Activated T-cell treated with anti-CD3 and anti-CD28 coated beads, Interleukin-2, amount 50 U/mL, for 24 hours (primary cell): ENCODE data around the gene P2RX6.
"Not testable (repeated sequence)": the region's sequence is repeated elsewhere in the genome, so short reads cannot be mapped to it uniquely, and the experiment has no call there.

ENCODE experiments used
- DNase-seq: peaks from one replicate; pipeline ENCODE4 v3.0.0-alpha.2; 2020
- H3K27ac Mint-ChIP-seq: 2 replicates; pipeline ENCODE4 v1.8.0; 2020; ENCODE audit warnings: mild to moderate bottlenecking, mixed read lengths
- H3K27me3 Mint-ChIP-seq: 2 replicates; pipeline ENCODE4 v1.8.0; 2020; ENCODE audit warnings: mixed read lengths
- H3K36me3 Mint-ChIP-seq: 2 replicates; pipeline ENCODE4 v1.8.0; 2020; ENCODE audit warnings: low read depth, mixed read lengths
- H3K4me1 Mint-ChIP-seq: 2 replicates; pipeline ENCODE4 v1.8.0; 2020; ENCODE audit warnings: low read depth, mixed read lengths
- H3K4me3 Mint-ChIP-seq: 2 replicates; pipeline ENCODE4 v1.8.0; 2020; ENCODE audit warnings: mild to moderate bottlenecking, moderate library complexity, mixed read lengths
- H3K9me3 Mint-ChIP-seq: 2 replicates; pipeline ENCODE4 v1.8.0; 2020; ENCODE audit warnings: mixed read lengths

P2RX6 gene

DNA sequence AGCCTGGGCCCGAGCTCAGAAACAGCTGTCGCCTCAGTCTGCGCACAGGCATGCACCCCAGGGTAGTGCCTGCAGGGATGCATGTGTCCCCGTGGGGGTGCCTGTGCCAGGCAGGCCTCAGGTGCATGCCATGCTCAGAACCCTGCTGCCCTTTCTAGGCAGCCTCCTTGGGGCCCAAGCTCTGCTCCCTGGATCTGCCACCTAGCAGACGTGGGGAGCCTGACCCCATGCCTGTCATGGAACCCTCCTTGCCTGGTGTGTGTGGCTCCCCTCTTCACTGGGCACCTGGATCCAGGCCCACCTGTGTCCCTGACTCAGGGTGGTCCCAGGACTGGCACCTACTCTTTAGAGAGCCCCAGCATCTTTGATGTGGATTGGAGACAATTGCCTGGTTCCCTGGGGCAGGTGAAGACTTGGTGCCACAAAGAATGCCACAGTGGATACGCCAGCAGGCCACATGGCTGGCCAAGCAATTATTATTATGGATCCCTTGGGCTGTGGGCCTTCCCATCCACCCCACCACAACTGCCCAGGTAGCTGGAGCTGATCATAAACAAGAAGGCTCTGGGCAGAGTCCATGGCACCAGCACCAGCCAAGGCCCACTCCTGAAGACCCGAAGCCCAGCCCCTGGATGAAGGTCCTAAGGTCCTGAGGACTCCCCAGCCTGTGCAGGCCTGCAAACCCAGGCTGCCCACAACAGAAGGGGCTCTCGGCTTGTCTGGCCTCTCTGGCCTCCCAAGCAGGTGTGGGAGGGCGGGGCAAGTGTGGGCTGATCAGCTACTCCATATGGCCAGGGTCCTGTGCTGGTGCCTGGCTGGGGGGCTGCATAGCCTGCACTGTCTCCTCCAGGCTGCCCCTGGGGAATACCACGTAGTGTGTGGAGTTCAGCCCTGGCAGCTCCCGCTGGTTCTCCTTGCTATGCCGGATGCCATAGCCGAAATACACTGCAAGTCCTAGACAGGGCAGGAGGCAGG is 13.6 kb downstream of the P2RX6 start:
- H3K4me3 Mint-ChIP-seq: no peak overlapping the region
- H3K36me3 Mint-ChIP-seq: no peaks in the 10 kb centered on the region
- no peaks in the 10 kb centered on the region for H3K9me3 Mint-ChIP-seq
- no peak overlapping the region for H3K27ac Mint-ChIP-seq
- no peak for DNase-seq
- H3K27me3 Mint-ChIP-seq: peaks cover 39% of the 10 kb centered on the region
- peaks cover 24% of the 10 kb centered on the region for H3K4me1 Mint-ChIP-seq

DNA sequence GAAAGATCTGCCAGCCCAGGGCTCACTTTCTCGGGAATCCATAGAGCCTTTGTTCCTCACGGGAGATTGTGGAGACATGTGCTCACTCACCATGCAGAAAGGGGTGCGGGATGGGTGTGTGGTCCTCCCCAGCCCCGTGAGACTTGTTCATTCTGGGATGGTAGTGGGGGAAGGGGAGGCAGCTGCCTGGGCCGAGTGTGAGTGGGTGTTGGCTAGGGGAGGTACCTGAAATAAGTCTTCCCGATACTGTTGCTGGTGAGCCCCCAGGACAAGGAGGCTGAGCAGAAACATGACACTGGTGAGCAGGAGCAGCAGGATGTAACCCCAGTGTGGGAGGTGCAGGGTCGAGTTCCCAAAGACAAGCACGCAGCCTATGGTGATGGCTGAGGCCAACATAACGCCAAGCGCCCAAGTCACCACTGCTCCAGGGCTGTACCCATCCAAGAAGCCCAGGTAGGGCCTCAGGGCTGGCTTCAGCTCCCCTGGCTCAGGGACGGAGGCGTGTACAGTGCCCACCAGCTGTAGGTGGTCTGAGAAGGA is 14.6 kb downstream of the P2RX6 start:
- Mint-ChIP-seq H3K4me3 (no peak overlapping the region), H3K27me3 (peaks cover 42% of the 10 kb centered on the region), H3K27ac (no peak overlapping the region), H3K4me1 (peaks cover 24% of the 10 kb centered on the region), H3K36me3 (no peaks in the 10 kb centered on the region), H3K9me3 (no peaks in the 10 kb centered on the region)
- DNase-seq: no peak

DNA sequence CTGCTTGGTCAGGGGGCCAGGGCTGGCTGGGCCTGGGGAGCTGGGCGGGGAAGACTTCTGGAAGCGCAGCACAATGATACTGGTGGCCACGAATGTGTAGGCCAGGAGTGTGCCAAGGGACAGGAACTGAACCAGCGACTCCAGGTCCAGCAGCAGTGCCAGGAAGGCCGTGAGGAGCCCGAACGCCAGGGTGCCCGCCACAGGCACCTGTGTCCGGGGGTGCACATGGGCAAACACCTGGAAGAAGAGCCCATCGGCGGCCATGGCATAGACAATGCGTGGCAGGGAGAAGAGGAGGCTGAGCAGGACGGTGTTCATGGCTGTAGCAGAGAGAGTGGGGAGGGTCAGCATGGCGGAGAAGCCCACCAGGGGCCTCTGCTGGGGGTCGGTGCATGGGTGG is 15.1 kb downstream of the P2RX6 start:
- H3K27ac Mint-ChIP-seq: no peak overlapping the region
- no peak for DNase-seq
- no peak overlapping the region for H3K4me3 Mint-ChIP-seq
- no peaks in the 10 kb centered on the region for H3K9me3 Mint-ChIP-seq
- H3K36me3 Mint-ChIP-seq: no peaks in the 10 kb centered on the region
- peaks cover 22% of the 10 kb centered on the region for H3K4me1 Mint-ChIP-seq
- peaks cover 44% of the 10 kb centered on the region for H3K27me3 Mint-ChIP-seq

DNA sequence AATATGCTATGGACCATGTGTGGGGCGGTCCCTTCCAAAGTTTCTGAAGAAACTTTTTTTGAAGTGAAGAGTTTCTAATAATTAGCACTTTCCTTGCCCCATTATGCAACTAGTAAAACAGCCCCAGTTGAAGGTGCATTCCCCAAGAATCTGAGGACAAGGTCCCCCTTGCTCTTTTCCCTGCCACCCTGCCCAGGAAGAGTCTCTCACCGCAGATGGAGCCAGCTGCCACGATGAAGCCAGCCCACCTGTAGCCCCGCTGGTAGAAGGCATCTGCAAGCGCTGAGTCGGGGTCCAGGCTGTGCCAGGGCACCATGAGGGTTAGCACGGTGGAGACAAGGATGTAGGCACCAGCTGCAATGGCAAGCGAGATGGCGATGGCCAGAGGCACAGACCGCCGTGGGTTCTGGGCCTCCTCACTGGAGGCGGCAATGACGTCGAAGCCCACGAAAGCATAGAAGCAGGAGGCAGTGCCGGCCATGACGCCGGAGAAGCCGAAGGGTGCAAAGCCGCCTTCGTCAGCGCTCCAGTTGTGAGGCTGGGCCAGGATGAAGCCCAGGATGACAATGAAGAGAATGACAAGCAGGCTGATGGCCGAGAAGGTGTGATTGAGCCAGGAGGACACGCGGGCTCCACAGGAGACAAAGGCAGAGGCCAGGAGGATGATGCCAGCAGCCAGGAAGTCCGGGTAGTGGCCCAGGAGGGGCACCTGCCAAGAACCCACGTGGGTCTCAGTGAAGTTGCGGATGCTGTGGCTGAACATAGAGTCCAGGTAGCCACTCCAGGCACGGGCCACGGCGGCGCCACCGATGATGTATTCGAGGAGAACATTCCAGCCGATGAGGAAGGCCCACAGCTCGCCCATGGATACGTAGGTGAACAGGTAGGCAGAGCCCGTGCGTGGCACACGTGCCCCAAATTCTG is 15.9 kb downstream of the P2RX6 start:
- Mint-ChIP-seq H3K36me3 (no peaks in the 10 kb centered on the region), H3K4me3 (no peak overlapping the region), H3K27ac (no peak overlapping the region), H3K4me1 (peaks cover 14% of the 10 kb centered on the region), H3K27me3 (peaks cover 44% of the 10 kb centered on the region), H3K9me3 (no peaks in the 10 kb centered on the region)
- no peak for DNase-seq

DNA sequence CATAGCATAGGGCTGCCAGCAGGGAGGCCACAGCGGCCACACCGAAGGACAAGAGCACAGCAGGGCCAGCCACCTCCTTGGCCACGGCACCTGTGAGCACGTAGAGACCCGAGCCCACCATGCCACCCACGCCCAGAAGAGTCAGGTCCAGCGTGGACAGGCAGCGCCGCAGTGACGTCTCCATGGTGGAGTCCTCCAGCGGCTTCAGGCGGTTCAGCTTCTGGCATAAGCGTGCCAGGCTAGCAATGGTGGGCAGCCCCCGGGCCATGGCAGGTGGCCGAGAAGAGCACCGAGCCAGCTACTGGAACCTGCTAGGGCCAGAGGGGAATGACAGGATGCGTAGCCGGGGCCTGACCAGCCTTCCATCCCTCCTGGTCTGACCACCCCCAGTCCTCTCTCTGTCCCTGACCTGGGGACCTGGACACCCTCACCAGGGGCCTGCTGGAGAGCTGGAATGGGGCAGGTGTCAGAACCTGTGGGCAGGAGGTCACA is 16.6 kb downstream of the P2RX6 start:
- H3K27ac Mint-ChIP-seq: no peak overlapping the region
- H3K36me3 Mint-ChIP-seq: no peaks in the 10 kb centered on the region
- no peak overlapping the region for H3K4me3 Mint-ChIP-seq
- peaks cover 44% of the 10 kb centered on the region for H3K27me3 Mint-ChIP-seq
- H3K4me1 Mint-ChIP-seq: peaks cover 9% of the 10 kb centered on the region
- DNase-seq: no peak
- no peaks in the 10 kb centered on the region for H3K9me3 Mint-ChIP-seq

DNA sequence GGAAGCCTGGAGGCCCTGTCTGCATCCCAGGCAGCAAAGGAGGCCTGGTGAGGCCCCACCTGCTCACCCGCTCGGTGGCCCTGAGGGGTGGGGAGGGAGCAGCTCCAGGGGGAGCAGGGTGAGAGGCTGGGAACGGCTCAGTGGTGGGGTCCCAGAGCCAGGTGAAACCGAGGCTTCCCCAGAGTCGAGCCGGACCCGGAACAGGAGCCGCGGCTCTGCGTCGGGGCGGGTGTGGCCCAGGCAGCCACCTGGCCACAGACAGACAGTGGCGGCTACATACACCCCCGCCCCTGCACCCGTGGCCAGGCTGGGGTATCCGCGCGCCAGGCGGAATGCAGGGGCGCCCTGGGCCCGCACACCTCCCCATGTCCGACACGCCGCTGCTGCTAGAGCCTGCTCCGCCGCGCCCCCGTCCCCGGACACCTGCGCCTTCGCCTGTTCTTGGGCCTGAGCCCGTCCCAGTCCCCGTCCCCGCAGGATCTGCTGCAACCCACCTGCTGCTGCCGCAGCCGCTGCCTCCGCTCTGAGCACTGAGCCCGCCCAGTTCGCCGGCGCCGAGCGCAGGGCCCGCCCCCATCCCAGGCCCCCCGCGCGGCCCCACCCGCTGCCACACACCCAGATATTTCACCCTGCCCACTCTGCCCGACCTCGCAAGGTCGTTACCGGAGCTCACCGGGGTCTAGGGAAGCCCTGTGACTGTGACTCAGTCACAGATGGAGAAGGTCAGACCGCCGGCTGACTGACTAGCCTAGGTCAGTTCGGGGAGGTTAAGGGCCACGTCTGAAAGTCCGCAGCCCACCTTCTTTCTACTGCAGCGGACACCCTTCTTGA is 17.3 kb downstream of the P2RX6 start, which contains the start of gene SLC7A4:
Gene SLC7A4, minus strand, starts transcription at position 525 of the 831 bp plus-strand sequence. CDS start 749 bp downstream, outside the sequence.
- Mint-ChIP-seq H3K27ac (no peak within 1 kb of the TSS), H3K4me3 (peak within 1 kb of the TSS; percentile 23), H3K9me3 (no peaks in the 10 kb centered on the region), H3K36me3 (no peaks in the 10 kb centered on the region), H3K4me1 (peaks cover 9% of the 10 kb centered on the region), H3K27me3 (peaks cover 44% of the 10 kb centered on the region)
- peak; percentile 41 for DNase-seq

DNA sequence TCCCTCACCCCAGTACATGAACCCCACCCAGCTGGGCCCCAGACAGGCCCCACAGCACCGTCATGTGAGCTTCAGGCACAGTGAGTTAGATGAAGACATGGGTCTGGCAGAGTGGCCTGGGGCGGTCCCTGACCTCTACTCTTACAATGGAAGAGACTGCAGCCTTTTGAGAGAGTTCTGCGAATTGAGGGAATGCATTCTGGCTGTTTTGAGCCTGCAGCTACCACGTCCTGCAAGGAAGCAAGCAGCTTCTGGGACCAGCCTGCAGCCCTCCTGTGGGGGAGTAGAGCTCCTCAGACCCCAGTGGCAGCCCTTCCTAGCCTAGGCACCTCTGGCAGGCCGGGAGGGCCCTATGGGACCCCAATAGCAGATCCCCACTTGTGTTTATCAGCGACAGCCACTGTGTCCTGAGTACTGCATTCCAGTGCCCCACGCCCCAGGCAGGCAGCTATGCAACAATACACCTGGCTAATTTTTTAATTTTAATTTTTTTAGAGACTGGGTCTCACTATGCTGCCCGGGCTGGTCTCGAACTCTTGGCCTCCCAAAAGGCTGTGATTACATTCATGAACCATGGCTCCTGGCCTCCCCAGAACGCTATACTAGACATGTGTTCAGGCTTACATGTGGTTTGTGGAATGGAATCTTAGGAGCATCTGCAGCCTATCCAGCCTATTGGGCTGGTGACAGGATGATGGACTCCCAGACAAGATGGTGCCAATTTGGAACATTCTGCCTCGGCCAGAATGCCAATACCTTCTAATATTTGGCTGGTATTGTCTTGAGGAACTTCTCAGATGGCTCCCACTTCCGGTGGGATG is 18.1 kb downstream of the P2RX6 start:
- no peak overlapping the region for H3K27ac Mint-ChIP-seq
- peaks cover 9% of the 10 kb centered on the region for H3K4me1 Mint-ChIP-seq
- no peaks in the 10 kb centered on the region for H3K9me3 Mint-ChIP-seq
- H3K36me3 Mint-ChIP-seq: no peaks in the 10 kb centered on the region
- no peak overlapping the region for H3K4me3 Mint-ChIP-seq
- H3K27me3 Mint-ChIP-seq: peaks cover 44% of the 10 kb centered on the region
- no peak for DNase-seq

DNA sequence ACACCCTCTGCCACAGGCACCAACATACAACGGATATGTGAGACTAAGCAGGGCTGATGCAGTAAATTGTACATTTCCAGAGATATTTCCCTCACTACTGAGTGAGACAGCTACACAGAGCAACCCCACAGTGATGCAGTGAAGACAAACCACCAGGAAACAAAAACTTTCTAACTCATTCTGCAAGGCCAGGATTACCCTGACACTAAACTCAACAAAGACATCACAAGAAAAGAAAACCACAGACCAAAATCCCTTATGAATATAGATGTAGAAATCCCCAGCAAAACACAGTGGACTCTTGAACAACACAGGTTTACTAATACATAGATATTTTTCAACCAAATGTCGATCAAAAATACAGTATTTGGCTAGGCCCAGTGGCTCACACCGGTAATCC is 18.9 kb downstream of the P2RX6 start:
- Mint-ChIP-seq H3K27me3 (peaks cover 48% of the 10 kb centered on the region), H3K27ac (no peak overlapping the region), H3K4me1 (peaks cover 9% of the 10 kb centered on the region), H3K4me3 (no peak overlapping the region), H3K36me3 (no peaks in the 10 kb centered on the region), H3K9me3 (no peaks in the 10 kb centered on the region)
- no peak for DNase-seq

DNA sequence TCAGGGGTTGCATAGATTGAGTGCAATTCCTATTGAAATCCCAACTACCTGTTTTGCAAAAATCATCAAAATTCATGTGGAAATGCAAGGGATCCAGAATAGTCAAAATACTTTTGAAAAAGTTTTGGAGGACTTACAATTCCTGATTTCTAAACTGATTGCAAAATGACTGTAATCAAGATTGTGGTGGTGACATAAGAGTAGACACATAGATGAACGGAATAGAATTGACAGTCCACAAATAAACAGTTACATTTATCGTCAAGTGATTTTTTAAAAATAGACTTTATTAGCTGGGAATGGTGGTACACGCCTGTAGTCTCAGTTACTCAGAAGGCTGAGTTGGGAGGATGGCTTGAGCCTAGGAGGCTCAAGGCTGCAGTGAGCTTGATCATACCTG is 20.0 kb downstream of the P2RX6 start:
- peaks cover 41% of the 10 kb centered on the region for H3K27me3 Mint-ChIP-seq
- H3K36me3 Mint-ChIP-seq: no peaks in the 10 kb centered on the region
- DNase-seq: no peak
- H3K9me3 Mint-ChIP-seq: no peaks in the 10 kb centered on the region
- H3K4me1 Mint-ChIP-seq: peaks cover 9% of the 10 kb centered on the region
- no peak overlapping the region for H3K27ac Mint-ChIP-seq
- no peak overlapping the region for H3K4me3 Mint-ChIP-seq

DNA sequence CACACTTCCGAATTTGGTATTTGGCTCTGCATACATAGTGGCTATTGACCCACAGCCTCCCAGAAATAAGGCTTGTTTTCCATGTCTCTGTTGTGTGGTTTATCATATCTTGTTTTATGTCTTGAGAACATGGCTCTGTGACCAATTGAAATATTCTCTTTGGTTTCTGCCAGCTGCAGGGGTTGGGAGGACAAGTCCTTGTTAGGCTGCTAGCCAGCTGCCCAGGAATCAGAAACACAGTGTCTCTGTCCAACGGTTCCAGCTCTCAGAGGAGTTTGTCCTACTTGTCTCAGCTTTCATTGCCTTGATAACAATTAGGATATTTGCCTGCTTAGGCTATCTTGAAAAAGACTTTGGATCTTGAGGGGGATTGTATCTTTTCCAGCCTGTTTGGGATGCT is 23.4 kb downstream of the P2RX6 start:
- Mint-ChIP-seq H3K4me3 (no peak overlapping the region), H3K4me1 (peaks cover 1% of the 10 kb centered on the region), H3K36me3 (no peaks in the 10 kb centered on the region), H3K9me3 (no peaks in the 10 kb centered on the region), H3K27ac (no peak overlapping the region), H3K27me3 (peaks cover 21% of the 10 kb centered on the region)
- no peak for DNase-seq

DNA sequence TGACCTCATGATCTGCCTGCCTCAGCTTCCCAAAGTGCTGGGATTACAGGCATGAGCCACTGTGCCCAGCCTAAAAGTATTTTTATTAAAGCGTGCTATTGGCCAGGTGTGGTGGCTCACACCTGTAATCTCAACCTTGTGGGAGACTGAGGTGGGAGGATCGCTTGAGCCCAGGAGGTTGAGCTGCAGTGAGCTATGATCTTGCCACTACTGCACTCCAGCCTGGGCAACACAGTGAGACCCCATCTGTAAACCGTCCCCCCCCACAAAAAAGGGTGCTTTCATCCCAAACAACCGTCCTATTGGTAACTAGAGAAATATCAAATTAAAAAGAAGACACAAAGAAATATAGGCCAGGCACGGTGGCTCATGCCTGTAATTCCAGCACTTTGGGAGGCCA is 24.2 kb downstream of the P2RX6 start:
- H3K36me3 Mint-ChIP-seq, H3K27ac Mint-ChIP-seq, H3K9me3 Mint-ChIP-seq, DNase-seq, H3K4me3 Mint-ChIP-seq, H3K4me1 Mint-ChIP-seq: not testable (repeated sequence)
- H3K27me3 Mint-ChIP-seq: peaks cover 27% of the 10 kb centered on the region

DNA sequence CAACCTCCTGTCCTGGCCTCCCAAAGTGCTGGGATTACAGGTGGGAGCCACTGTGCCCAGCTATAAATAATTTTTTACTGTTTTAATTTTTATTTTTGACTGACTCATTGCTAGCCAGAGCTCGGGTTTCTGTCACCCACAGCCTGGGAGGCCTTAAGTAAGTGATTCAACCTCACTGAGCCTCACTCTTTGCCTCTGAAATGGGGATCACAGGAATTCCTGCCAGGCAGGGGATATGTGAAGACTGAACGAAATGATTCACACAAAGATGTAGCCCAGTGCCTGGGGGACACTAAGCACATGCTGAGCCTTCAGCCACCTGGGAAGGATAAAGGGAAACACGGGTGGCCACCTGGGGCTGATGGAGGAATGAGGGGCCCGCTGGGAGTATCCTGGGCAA is 27.0 kb downstream of the P2RX6 start:
- Mint-ChIP-seq H3K27me3 (peaks cover 41% of the 10 kb centered on the region), H3K4me3 (no peak overlapping the region), H3K9me3 (no peaks in the 10 kb centered on the region)

More for the DNA sequence above, 27.0 kb downstream of the P2RX6 start:
- no peak for DNase-seq
- Mint-ChIP-seq H3K27ac (no peak overlapping the region), H3K36me3 (no peaks in the 10 kb centered on the region), H3K4me1 (peaks cover 22% of the 10 kb centered on the region)
